NCI-H526 (cell line): ENCODE measurements around the gene ZC3H18.
A peak's percentile ranks its signal among the peaks of the same experiment; 100 is the strongest.
"Not testable (repeated sequence)": the region's sequence is repeated elsewhere in the genome, so short reads cannot be mapped to it uniquely, and the experiment has no call there.

Experiments used
- DNase-seq, 2 experiments: peaks; one replicate each; lab custom pipeline; 2025; lab: John Stamatoyannopoulos, UW

The ZC3H18 gene

GRCh38 chr16:88654363-88655052 lies 84.3 kb downstream of the ZC3H18 start:
- DNase-seq, result no peak

GRCh38 chr16:88655053-88655732 lies 85.0 kb downstream of the ZC3H18 start:
- DNase-seq, result no peak

DNA sequence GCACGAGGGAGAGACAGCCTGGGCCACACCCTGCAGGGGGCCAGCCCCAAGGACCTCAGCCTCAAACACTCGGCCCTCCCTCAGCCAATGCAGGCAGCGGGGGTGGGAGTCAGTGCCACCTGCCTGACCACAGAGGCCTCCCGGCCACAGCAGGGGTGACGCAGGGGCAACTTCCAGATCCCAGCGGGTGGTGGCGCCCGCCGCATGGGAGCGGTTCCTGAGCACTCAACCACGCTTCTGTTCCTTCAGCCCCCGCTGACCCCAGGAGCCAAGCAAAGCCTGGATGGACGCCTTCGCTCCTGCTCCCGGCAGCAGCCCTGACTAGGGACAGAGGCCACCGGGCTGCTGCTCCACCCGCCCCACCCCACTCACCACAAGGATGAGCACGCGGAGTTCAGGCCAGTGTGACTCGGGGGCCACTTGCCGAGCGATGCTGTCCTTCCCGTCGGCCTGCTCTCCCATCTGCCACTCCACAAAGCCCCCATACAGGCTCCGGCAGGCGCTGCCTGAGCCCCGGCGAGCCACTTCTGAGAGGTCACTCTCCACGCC lies 85.6 kb downstream of the ZC3H18 start:
- no peak for DNase-seq

DNA sequence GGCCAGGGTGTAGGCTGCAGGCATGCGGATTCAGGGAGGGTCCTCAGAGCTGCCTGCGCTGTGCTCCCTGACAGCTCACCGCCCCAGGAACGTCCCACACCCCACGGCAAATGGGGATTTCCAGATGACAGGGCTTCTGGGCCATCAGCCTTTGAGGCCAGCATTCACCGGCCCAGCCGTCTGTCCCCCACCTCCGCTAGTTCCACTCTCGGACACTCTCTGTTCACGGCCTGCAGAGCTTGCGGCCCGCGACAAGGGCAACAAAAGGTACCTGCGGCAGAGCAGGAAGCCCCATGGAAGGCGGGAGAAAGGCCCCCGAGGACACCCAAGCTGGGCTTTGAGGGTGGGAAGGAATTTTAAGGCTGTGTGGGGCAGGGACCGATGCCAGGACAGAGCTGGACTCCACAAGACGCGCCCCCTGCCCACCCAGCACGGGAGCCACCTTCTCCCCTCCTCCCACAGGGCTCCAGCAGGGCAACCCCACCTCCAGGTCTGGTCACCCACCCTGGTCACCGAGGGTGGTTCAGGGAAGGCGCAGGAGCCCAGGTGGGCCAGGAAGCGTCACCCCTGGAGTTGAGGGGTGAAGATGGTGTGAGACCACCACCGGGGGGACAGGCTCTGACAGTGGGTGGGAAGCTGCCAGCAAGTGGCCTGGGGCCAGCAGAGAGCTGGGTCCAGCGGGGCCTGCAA lies 86.2 kb downstream of the ZC3H18 start:
- DNase-seq, result no peak

DNA sequence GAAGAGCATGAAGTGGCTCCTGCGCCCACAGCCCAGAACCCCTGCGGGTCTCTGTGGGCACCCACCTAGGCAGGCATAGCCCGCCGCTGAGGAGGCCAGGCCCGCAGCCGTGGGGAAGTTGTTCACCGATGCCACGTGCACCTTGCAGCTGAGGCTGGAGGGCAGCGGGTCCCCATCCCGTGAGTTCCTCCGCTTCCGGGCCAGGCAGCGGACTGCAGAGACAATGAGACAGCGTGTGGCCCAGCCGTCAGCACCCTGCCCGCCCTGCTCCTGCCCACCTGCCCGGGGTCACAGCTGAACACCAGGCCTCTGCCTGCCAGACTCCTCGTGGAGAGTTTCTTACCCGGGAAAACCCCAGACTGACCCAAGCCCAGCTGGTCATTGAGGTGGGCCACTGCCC lies 87.2 kb downstream of the ZC3H18 start:
- DNase-seq, result no peak

- no peak for DNase-seq
These were observed 88.5 kb downstream of the ZC3H18 start for GRCh38 chr16:88658714-88659113.

DNA sequence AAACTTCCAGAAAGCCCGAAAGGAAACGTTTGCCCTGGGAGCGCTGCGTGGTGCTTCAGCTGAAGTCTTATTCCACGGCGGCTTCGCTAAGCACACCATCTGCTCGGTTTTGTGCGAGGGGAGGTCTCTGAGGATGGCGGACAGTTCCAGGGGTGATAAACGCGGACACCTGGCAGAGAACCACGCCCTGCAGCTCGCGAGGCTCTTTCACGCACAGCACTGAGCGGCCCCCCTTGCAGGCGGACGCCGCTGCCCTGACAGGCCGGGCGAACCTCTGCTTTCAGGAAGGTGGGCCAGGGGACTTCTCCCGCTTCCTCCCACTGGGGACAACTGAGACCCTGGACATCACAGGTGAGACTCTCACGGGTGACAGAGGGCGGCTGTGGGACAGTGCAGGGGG lies 89.0 kb downstream of the ZC3H18 start:
- no peak for DNase-seq

DNA sequence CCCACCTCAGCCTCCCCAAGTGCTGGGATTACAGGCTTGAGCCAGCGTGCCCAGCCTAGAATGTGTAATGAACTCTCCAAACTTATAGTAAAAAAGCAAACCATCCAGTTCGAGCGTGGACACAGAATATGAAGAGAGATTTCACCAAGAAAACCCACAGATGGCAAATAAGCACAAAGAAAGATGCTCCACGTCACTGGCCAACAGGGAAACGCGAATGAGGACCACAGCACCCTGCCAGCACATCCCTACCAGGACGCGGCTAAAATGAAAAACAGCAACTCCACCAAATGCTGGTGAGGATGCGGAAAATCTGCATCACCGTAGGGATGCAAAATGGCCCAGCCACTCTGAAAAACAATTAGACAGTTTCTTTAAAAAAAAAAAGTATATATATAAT lies 91.3 kb downstream of the ZC3H18 start:
- DNase-seq, result no peak

DNA sequence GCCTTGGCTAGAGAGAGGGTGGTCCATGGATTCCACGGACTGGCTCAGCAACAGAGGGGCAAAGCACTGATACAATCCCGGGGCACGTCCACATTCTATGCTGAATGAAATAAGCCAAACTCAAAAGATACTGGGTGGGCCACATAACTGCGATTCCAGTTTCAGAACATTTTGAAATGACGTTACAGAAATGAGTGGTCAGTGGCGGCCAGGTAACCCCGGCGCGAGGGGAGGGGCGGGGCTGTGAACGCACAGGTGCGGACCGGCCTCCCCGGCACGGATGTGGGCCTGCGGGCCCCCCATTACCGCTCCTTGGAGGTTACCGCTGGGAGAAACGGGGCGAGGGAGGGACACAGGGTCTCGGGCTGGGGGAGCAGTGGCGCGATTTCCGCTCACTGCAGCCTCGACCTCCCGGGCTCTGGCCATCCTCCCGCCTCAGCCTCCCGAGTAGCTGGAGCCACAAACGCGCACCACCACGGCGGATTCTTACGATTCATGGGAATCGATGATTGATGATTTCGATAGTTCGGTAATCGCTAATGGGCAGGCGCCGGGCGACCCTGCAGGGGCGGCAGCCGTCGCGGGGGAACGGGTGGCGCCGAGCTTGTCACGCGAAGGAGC lies 92.1 kb downstream of the ZC3H18 start:
- DNase-seq, result no peak

DNA sequence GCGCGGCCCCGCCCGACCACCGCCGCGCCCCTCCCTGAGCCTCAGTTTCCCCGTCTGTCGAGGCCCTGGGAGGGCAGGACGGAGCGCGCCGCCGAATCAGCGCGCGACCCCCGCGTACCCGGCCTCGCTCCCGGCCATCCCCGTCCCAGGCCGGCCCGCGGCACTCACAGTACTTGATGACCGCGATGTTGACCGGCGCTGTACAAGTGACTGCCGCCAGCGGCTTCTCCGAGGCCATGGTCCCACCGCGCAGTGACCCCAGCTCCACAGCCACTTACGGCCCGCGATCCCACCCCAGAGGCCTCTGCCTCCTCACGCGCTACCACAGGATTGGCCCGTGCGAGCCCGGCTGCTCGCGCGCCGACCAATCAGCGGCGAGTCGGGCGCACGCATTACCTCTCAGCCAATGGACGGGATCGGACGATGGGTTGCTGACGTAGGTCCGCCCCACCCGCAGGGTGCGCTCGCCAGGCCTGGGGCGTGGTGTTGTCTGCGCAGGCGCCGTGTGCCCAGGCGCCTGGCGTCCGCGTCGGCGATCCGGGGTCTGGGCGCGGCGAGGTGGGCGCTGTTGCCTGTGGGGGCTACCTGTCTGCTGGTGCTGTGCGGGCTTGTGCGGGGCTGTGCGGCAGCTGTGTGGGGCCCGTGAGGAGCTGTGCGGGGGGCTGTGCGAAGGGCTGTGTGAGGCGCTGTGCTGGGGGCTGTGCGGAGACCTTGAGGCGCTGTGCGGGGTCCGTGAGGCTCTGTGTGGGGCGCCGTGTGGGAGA lies 92.8 kb downstream of the ZC3H18 start, which contains the start of gene MVD:
MVD (minus strand) TSS at position 249 of the 764 bp plus-strand sequence; CDS start at position 238, 11 bp downstream.
- DNase-seq, result peak; percentile 73 to 95

DNA sequence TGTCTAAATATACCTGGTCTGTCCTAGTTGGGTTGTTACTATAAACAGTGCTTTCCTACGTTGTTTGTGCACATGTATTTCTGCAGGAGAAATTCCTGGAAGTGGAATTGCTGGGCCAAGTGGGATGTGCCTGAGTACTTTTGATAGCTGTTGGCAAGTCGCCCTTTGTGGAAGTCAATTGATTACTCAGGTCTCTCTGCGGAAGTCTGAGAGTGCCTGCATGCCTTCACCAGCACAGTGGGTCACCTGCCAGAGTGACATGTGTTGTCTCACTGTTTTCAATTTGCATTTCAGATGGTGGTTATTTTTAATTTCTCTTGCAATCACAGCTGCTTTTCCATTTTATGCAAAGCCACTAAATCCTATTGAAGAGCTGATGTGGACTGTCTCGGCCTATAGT lies 94.9 kb downstream of the ZC3H18 start:
- peak; percentile 17 to 28 for DNase-seq

DNA sequence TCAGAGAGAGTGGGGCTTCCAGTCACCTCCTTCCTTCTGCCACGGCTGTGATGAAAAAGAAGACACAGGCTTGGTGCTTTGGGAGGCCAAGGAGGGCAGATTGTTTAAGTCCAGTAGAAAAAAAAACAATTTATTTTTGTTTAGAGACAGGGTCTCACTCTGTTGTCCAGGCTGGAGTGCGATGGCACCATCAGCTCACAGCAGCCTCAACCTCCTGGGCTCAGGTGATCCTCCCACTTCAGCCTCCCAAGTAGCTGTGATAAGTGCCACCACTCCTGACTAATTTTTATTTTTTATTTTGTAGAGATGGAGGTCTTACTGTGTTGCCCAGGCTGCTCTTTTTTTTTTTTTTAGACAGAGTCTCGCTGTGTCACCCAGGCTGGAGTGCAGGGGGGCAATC lies 95.4 kb downstream of the ZC3H18 start:
- no peak for DNase-seq

DNA sequence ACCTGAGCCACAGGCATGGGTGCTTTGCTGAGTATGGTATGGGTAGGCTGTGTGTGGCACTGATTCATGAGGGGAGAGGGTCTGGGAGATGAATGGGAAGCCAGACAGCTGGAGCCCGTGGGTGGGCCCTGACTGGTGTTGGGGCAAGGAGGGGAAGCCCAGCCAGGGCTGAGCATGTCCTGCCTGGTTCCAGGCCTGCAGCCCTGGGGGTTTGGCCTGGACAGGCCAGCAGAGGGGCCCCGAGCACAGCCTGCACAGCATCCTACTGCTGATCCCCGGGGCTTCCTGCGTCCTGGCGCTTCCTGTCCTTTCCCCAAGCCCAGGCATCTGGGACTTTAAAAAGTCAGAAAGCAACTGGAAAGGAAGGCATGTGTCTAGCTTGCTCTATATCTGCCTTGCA lies 97.3 kb downstream of the ZC3H18 start:
- DNase-seq, result no peak

- DNase-seq, result not testable (repeated sequence)
These were observed 99.3 kb downstream of the ZC3H18 start for GRCh38 chr16:88669493-88669892.

GRCh38 chr16:88669980-88670379 lies 99.8 kb downstream of the ZC3H18 start:
- DNase-seq, result no peak

GRCh38 chr16:88671806-88672205 lies 101.6 kb downstream of the ZC3H18 start:
- DNase-seq, result no peak

DNA sequence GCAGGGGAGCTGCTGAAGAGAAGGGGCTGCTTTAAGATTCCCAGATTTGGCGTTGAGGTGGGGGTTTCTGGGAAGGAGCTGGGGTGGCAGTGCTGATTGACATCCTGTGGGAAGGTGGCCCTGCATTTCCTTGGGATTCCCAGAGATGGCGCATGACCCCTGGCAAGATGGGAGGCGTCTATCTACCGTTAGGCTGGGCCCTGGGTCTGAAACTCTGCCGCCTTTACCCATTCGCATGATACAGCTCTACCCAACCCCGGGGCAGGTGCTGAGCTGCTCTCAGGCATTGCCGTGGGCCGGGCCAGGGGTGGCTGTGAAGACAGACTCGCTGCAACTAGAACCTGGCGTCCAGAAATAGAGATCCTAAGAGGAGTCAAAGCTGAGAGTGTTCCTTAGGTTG lies 102.6 kb downstream of the ZC3H18 start:
- DNase-seq, result peak in 1 of 2 experiments; percentile 54

GRCh38 chr16:88673716-88674379 lies 103.6 kb downstream of the ZC3H18 start:
- no peak for DNase-seq

DNA sequence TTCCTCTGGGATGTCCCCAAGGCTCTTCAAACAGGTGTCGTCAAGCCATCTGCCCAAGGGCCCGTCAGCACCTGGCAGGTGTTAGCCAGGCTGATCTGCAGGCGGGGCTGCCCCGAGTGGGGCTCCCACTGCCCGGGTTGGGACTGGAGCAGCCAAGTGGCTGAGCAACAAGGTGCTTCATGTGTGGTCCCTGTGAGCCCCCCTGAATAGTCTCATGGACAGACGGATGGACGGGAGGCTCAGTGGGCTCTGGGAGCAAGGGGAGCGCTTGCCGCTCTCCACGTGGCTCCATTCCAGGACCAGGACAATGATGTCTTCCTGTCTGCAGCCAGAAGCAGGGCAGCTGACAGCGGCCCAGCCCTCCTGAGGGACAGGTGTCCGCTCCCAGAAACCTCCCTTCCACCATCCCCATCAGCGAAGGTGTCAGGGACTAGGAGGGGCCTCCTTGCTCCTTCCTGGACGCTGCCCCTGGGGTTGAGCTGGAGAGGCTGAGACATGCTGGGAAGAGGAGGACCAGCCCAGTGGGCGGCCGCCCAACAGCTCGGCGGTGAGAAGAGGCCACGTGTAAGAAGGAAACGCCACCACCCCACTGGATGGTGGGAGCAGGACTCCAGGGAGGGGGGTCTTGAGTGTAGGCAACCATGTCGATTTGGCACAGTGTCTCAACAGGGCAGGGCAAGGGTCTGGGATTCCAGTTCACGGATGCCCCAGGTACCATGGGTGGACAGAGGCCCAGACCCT lies 106.5 kb downstream of the ZC3H18 start:
- DNase-seq, result no peak

DNA sequence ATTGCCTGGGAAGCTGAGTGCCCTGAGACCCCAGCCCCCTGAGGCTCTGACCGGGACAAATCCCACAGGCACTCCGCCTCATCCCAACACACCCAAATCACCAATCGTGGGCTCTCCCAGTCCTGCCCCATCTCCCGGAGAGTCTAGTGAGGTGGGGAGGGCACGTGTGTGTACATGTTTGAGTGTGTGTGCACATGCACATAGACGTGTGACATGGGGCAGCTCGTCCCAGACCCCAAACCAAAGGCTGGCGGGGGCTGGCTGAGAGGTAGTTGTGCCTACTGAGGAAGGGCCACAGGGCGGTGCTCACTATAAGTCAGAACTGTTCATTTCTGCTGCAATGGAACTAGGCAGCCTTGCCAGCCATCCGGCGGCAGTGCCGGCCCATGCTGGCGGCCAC lies 107.5 kb downstream of the ZC3H18 start:
- no peak for DNase-seq
